ENCODE measurements around the gene PLK5.
A peak's percentile ranks its signal among the peaks of the same experiment; 100 is the strongest.
"Not testable (repeated sequence)": the region's sequence is repeated elsewhere in the genome, so short reads cannot be mapped to it uniquely, and the experiment has no call there.

PLK5 gene

GRCh38 chr19:1523412-1524286 lies at the start of gene PLK5:
PLK5 (plus strand) TSS chr19:1524077; CDS start chr19:1526997, 2,920 bp downstream.
- no peak for DNase-seq

GRCh38 chr19:1474765-1475351 lies 49.0 kb upstream of the PLK5 start:
- DNase-seq: no peak

GRCh38 chr19:1475751-1476437 lies 48.0 kb upstream of the PLK5 start:
- no peak for DNase-seq

- not testable (repeated sequence) for DNase-seq
Measured at GRCh38 chr19:1477056-1477455, 46.8 kb upstream of the PLK5 start.

- peak; percentile 94 for DNase-seq
Measured at GRCh38 chr19:1478934-1479707, 44.8 kb upstream of the PLK5 start, which contains the start of gene C19orf25. C19orf25 (minus strand) TSS chr19:1479215; CDS start chr19:1478903, 312 bp downstream.

GRCh38 chr19:1481224-1481892 lies 42.5 kb upstream of the PLK5 start:
- DNase-seq: no peak

GRCh38 chr19:1481893-1482360 lies 42.0 kb upstream of the PLK5 start:
- no peak for DNase-seq

GRCh38 chr19:1482361-1483130 lies 41.3 kb upstream of the PLK5 start:
- no peak for DNase-seq

- no peak for DNase-seq
Measured at GRCh38 chr19:1483131-1483978, 40.5 kb upstream of the PLK5 start.

- DNase-seq: no peak
Measured at GRCh38 chr19:1483979-1484428, 39.9 kb upstream of the PLK5 start.

- no peak for DNase-seq
Measured at GRCh38 chr19:1486720-1487575, 36.9 kb upstream of the PLK5 start.

- DNase-seq: peak; percentile 41
Measured at GRCh38 chr19:1487576-1488281, 36.1 kb upstream of the PLK5 start.

GRCh38 chr19:1488282-1488601 lies 35.6 kb upstream of the PLK5 start:
- no peak for DNase-seq

- peak; percentile 45 for DNase-seq
Measured at GRCh38 chr19:1489463-1490310, 34.2 kb upstream of the PLK5 start.

- peak; percentile 100 for DNase-seq
Measured at GRCh38 chr19:1490311-1491113, 33.4 kb upstream of the PLK5 start, which contains the start of gene PCSK4. PCSK4 (minus strand) TSS chr19:1490350; CDS start chr19:1490346, 4 bp downstream.

- no peak for DNase-seq
Measured at GRCh38 chr19:1491114-1491848, 32.6 kb upstream of the PLK5 start, which contains the start of gene REEP6. REEP6 (plus strand) TSS chr19:1491181; CDS start chr19:1491270, 89 bp downstream.

Data from right forelimb (tissue), 1 donor.